ENCODE results near the gene C2CD4C.
"Not testable (repeated sequence)": the region's sequence is repeated elsewhere in the genome, so short reads cannot be mapped to it uniquely, and the experiment has no call there.

C2CD4C gene

GRCh38 chr19:381901-382300, 27.0 kb downstream of the C2CD4C start:
- not testable (repeated sequence) for H3K27me3 ChIP-seq (ENCODE audit: control insufficient read depth, insufficient read depth, low read length); H3K4me3 ChIP-seq (ENCODE audit: low read depth, low read length); H3K9me3 ChIP-seq (ENCODE audit: control insufficient read depth, insufficient read depth, low read length); H3K36me3 ChIP-seq (ENCODE audit: control insufficient read depth, insufficient read depth, low read length); H3K9ac ChIP-seq (ENCODE audit: low read depth, low read length)
- peaks cover 19% of the 10 kb centered on the region for H3K4me1 ChIP-seq (ENCODE audit: control insufficient read depth, insufficient read depth, low read length)

- not testable (repeated sequence) for H3K9me3 ChIP-seq (ENCODE audit: control insufficient read depth, insufficient read depth, low read length); H3K27me3 ChIP-seq (ENCODE audit: control insufficient read depth, insufficient read depth, low read length); H3K36me3 ChIP-seq (ENCODE audit: control insufficient read depth, insufficient read depth, low read length); H3K4me3 ChIP-seq (ENCODE audit: low read depth, low read length); H3K9ac ChIP-seq (ENCODE audit: low read depth, low read length)
- peaks cover 13% of the 10 kb centered on the region for H3K4me1 ChIP-seq (ENCODE audit: control insufficient read depth, insufficient read depth, low read length)
Measured at GRCh38 chr19:380618-381219, 28.2 kb downstream of the C2CD4C start.

- no peaks in the 10 kb centered on the region for H3K9me3 ChIP-seq (ENCODE audit: control insufficient read depth, insufficient read depth, low read length)
- no peak overlapping the region for H3K4me3 ChIP-seq (ENCODE audit: low read depth, low read length)
- H3K27me3 ChIP-seq (ENCODE audit: control insufficient read depth, insufficient read depth, low read length) = no peaks in the 10 kb centered on the region
- H3K9ac ChIP-seq (ENCODE audit: low read depth, low read length) = no peak overlapping the region
- no peaks in the 10 kb centered on the region for H3K36me3 ChIP-seq (ENCODE audit: control insufficient read depth, insufficient read depth, low read length)
- peaks cover 7% of the 10 kb centered on the region for H3K4me1 ChIP-seq (ENCODE audit: control insufficient read depth, insufficient read depth, low read length)
Measured at GRCh38 chr19:379796-380195, 29.2 kb downstream of the C2CD4C start.

GRCh38 chr19:378706-379105, 30.2 kb downstream of the C2CD4C start:
- Histone ChIP-seq H3K4me3 (ENCODE audit: low read depth, low read length) (no peak overlapping the region), H3K4me1 (ENCODE audit: control insufficient read depth, insufficient read depth, low read length) (no peaks in the 10 kb centered on the region), H3K27me3 (ENCODE audit: control insufficient read depth, insufficient read depth, low read length) (no peaks in the 10 kb centered on the region), H3K9ac (ENCODE audit: low read depth, low read length) (no peak overlapping the region), H3K9me3 (ENCODE audit: control insufficient read depth, insufficient read depth, low read length) (no peaks in the 10 kb centered on the region), H3K36me3 (ENCODE audit: control insufficient read depth, insufficient read depth, low read length) (no peaks in the 10 kb centered on the region)

- Histone ChIP-seq H3K9me3 (ENCODE audit: control insufficient read depth, insufficient read depth, low read length) (no peaks in the 10 kb centered on the region), H3K4me1 (ENCODE audit: control insufficient read depth, insufficient read depth, low read length) (no peaks in the 10 kb centered on the region), H3K9ac (ENCODE audit: low read depth, low read length) (no peak overlapping the region), H3K27me3 (ENCODE audit: control insufficient read depth, insufficient read depth, low read length) (no peaks in the 10 kb centered on the region), H3K4me3 (ENCODE audit: low read depth, low read length) (no peak overlapping the region), H3K36me3 (ENCODE audit: control insufficient read depth, insufficient read depth, low read length) (no peaks in the 10 kb centered on the region)
Measured at GRCh38 chr19:377801-378581, 31.0 kb downstream of the C2CD4C start.

GRCh38 chr19:376111-376470, 32.9 kb downstream of the C2CD4C start:
- Histone ChIP-seq H3K36me3 (ENCODE audit: control insufficient read depth, insufficient read depth, low read length) (no peaks in the 10 kb centered on the region), H3K27me3 (ENCODE audit: control insufficient read depth, insufficient read depth, low read length) (no peaks in the 10 kb centered on the region), H3K9me3 (ENCODE audit: control insufficient read depth, insufficient read depth, low read length) (no peaks in the 10 kb centered on the region), H3K4me1 (ENCODE audit: control insufficient read depth, insufficient read depth, low read length) (no peaks in the 10 kb centered on the region), H3K9ac (ENCODE audit: low read depth, low read length) (no peak overlapping the region), H3K4me3 (ENCODE audit: low read depth, low read length) (no peak overlapping the region)

- H3K36me3 ChIP-seq (ENCODE audit: control insufficient read depth, insufficient read depth, low read length) = no peaks in the 10 kb centered on the region
Measured at GRCh38 chr19:375395-376110, 33.4 kb downstream of the C2CD4C start.

GRCh38 chr19:374886-375235, 34.1 kb downstream of the C2CD4C start:
- no peaks in the 10 kb centered on the region for H3K36me3 ChIP-seq (ENCODE audit: control insufficient read depth, insufficient read depth, low read length)
- H3K9ac ChIP-seq (ENCODE audit: low read depth, low read length) = no peak overlapping the region
- H3K27me3 ChIP-seq (ENCODE audit: control insufficient read depth, insufficient read depth, low read length) = no peaks in the 10 kb centered on the region
- H3K4me1 ChIP-seq (ENCODE audit: control insufficient read depth, insufficient read depth, low read length) = no peaks in the 10 kb centered on the region
- H3K4me3 ChIP-seq (ENCODE audit: low read depth, low read length) = no peak overlapping the region
- H3K9me3 ChIP-seq (ENCODE audit: control insufficient read depth, insufficient read depth, low read length) = no peaks in the 10 kb centered on the region

More at GRCh38 chr19:375395-376110, 33.4 kb downstream of the C2CD4C start:
- Histone ChIP-seq H3K4me3 (ENCODE audit: low read depth, low read length) (no peak overlapping the region), H3K9me3 (ENCODE audit: control insufficient read depth, insufficient read depth, low read length) (no peaks in the 10 kb centered on the region), H3K27me3 (ENCODE audit: control insufficient read depth, insufficient read depth, low read length) (no peaks in the 10 kb centered on the region), H3K9ac (ENCODE audit: low read depth, low read length) (no peak overlapping the region), H3K4me1 (ENCODE audit: control insufficient read depth, insufficient read depth, low read length) (no peaks in the 10 kb centered on the region)

GRCh38 chr19:374183-374885, 34.6 kb downstream of the C2CD4C start:
- H3K9ac ChIP-seq (ENCODE audit: low read depth, low read length) = no peak overlapping the region
- no peaks in the 10 kb centered on the region for H3K9me3 ChIP-seq (ENCODE audit: control insufficient read depth, insufficient read depth, low read length)
- no peak overlapping the region for H3K4me3 ChIP-seq (ENCODE audit: low read depth, low read length)
- no peaks in the 10 kb centered on the region for H3K27me3 ChIP-seq (ENCODE audit: control insufficient read depth, insufficient read depth, low read length)
- no peaks in the 10 kb centered on the region for H3K36me3 ChIP-seq (ENCODE audit: control insufficient read depth, insufficient read depth, low read length)
- no peaks in the 10 kb centered on the region for H3K4me1 ChIP-seq (ENCODE audit: control insufficient read depth, insufficient read depth, low read length)

- Histone ChIP-seq H3K9ac (ENCODE audit: low read depth, low read length) (no peak overlapping the region), H3K4me1 (ENCODE audit: control insufficient read depth, insufficient read depth, low read length) (no peaks in the 10 kb centered on the region), H3K27me3 (ENCODE audit: control insufficient read depth, insufficient read depth, low read length) (no peaks in the 10 kb centered on the region)
Measured at GRCh38 chr19:373391-374182, 35.4 kb downstream of the C2CD4C start.

GRCh38 chr19:372306-372890, 36.5 kb downstream of the C2CD4C start:
- no peak overlapping the region for H3K4me3 ChIP-seq (ENCODE audit: low read depth, low read length)
- H3K9ac ChIP-seq (ENCODE audit: low read depth, low read length) = no peak overlapping the region
- no peaks in the 10 kb centered on the region for H3K36me3 ChIP-seq (ENCODE audit: control insufficient read depth, insufficient read depth, low read length)
- H3K27me3 ChIP-seq (ENCODE audit: control insufficient read depth, insufficient read depth, low read length) = no peaks in the 10 kb centered on the region
- H3K9me3 ChIP-seq (ENCODE audit: control insufficient read depth, insufficient read depth, low read length) = no peaks in the 10 kb centered on the region
- no peaks in the 10 kb centered on the region for H3K4me1 ChIP-seq (ENCODE audit: control insufficient read depth, insufficient read depth, low read length)

More at GRCh38 chr19:373391-374182, 35.4 kb downstream of the C2CD4C start:
- H3K4me3 ChIP-seq (ENCODE audit: low read depth, low read length) = no peak overlapping the region
- no peaks in the 10 kb centered on the region for H3K36me3 ChIP-seq (ENCODE audit: control insufficient read depth, insufficient read depth, low read length)
- no peaks in the 10 kb centered on the region for H3K9me3 ChIP-seq (ENCODE audit: control insufficient read depth, insufficient read depth, low read length)
